GM18502 (cell line): ENCODE data around the gene AARS2.

Experiments used
- ATAC-seq: cut with Tn5 transposase; IDR thresholded peaks from one replicate; pipeline ENCODE4 v1.9.1; 2021; ENCODE audit warnings: mild to moderate bottlenecking; ENCODE audit not compliant: unreplicated experiment, poor library complexity

The AARS2 gene

GRCh38 chr6:44303842-44304241, 9.3 kb downstream of the AARS2 start:
- no peak for ATAC-seq

- no peak for ATAC-seq
Measured at GRCh38 chr6:44302856-44303255, 10.3 kb downstream of the AARS2 start.

- no peak for ATAC-seq
Measured at GRCh38 chr6:44301782-44302564, 11.2 kb downstream of the AARS2 start.

GRCh38 chr6:44301106-44301505, 12.0 kb downstream of the AARS2 start:
- no peak for ATAC-seq

GRCh38 chr6:44300292-44300823, 12.8 kb downstream of the AARS2 start:
- ATAC-seq = no peak

GRCh38 chr6:44298864-44299263, 14.3 kb downstream of the AARS2 start:
- no peak for ATAC-seq

GRCh38 chr6:44298055-44298803, 14.9 kb downstream of the AARS2 start:
- no peak for ATAC-seq

- ATAC-seq = no peak
Measured at GRCh38 chr6:44297063-44298038, 15.8 kb downstream of the AARS2 start.

- ATAC-seq = no peak
Measured at GRCh38 chr6:44294832-44295791, 18.0 kb downstream of the AARS2 start.

- ATAC-seq = no peak
Measured at GRCh38 chr6:44292661-44293365, 20.3 kb downstream of the AARS2 start.

GRCh38 chr6:44291841-44292240, 21.3 kb downstream of the AARS2 start:
- ATAC-seq = no peak

- no peak for ATAC-seq
Measured at GRCh38 chr6:44289726-44290260, 23.4 kb downstream of the AARS2 start.

GRCh38 chr6:44286747-44287146, 26.4 kb downstream of the AARS2 start:
- no peak for ATAC-seq

- no peak for ATAC-seq
Measured at GRCh38 chr6:44286285-44286565, 26.9 kb downstream of the AARS2 start.

- ATAC-seq = no peak
Measured at GRCh38 chr6:44285552-44286284, 27.4 kb downstream of the AARS2 start.

GRCh38 chr6:44284867-44285266, 28.3 kb downstream of the AARS2 start:
- ATAC-seq = no peak

- ATAC-seq = no peak
Measured at GRCh38 chr6:44284121-44284520, 29.0 kb downstream of the AARS2 start.
